GM12875 (cell line): Measurements from ENCODE around the gene LYSMD2.

ENCODE experiments used
- H3K4me3 ChIP-seq: one replicate; pipeline ENCODE4 v1.5.1; 2011; ENCODE audit warnings: low read depth, low read length, control low read depth
- CTCF ChIP-seq: IDR thresholded peaks from 2 replicates; pipeline ENCODE4 v1.5.1; 2011; ENCODE audit warnings: low read depth, mild to moderate bottlenecking, control low read depth, inconsistent platforms, low read length, moderate library complexity, borderline replicate concordance; ENCODE audit not compliant: insufficient read depth

The LYSMD2 gene

DNA sequence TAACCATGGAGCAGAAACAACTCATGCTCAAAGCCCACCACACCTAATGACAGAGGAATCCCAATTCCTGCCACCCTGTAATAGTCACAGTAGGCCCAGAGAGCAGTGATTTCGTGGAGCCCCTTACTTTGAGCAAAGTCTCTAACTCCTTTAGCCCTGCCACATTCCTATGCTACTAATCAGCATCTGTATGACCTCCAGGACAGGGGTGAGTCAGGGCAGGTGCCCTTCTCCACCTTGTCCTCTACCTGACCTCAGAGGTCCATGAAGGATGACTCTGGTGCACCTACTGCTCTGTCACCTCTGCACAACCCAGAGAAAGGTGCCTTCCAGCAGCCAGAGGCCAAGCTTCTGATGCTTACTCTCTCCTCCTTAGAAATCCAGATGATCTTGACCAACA is 62.2 kb downstream of the LYSMD2 start:
- no peak overlapping the region for H3K4me3 ChIP-seq
- no peak for TF ChIP-seq CTCF
